NCI-H1417 (cell line): Measurements from ENCODE around the gene SLC25A47.

ENCODE experiments used
- DNase-seq, 3 experiments: peaks; one replicate each; lab custom pipeline; 2025; lab: John Stamatoyannopoulos, UW

The SLC25A47 gene

DNA sequence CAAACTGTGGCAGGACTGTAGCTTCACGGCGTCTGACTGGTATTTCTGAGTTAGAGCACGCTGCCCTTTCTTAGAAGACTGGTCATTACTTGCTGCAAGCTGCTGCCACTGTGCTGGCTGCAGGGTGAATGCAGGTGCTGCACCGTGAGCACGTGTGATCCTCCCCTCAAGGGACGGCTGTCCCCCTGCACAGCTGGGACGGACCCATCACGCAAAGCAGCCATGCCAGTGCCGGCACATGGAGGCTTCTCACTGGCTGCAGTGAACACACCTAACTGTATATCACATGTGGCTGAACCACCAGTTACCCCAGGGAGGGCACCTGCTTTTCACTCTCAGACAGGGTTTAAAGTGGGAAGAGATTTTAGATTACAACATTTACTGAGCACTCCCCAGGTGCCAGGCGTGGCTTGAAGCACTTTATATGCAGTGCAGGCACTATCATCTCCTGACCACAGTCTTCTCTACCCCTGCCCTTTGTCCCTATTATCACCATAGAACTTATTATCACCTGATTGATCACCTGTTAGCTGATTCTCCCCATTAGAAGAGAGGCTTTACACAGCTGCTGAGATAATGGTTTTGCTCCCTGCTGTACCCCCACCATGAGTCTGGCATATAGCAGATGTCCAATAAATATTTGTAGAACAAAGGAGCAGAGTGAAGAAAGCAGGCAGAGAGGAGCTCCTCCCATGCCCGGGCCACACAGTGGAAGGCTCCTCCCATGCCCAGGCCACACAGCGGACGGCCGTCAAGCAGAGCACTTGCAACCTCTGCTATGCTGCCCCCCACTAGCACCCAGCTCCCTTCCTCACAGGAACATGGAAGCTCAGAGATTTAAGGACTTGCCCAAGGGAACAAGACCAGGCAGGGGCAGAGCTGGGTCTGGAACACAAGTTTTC lies 25.9 kb downstream of the SLC25A47 start:
- peak; percentile 80 to 94 (median 89) for DNase-seq

- no peak for DNase-seq
Measured at GRCh38 chr14:100350276-100350926, 27.3 kb downstream of the SLC25A47 start.

DNA sequence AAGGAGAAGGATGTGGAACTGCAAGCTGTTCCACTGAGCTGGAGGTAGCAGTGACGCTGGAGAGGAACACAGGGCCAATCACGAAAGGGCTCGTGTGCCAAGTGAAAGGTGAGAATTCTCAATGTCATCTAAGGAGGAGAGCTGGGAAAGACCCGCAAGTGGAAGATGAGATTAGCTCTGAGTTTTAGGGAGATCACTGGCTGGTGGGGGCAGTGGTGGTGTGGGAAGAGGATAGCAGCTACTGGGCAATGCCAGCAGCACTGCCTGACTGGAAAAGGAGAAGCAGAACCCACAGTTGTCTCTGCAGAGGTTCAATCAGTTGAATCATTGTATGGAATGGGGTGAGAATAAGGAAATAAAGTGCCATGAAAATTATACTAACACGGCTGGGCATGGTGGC lies 27.8 kb downstream of the SLC25A47 start:
- DNase-seq, result no peak

DNA sequence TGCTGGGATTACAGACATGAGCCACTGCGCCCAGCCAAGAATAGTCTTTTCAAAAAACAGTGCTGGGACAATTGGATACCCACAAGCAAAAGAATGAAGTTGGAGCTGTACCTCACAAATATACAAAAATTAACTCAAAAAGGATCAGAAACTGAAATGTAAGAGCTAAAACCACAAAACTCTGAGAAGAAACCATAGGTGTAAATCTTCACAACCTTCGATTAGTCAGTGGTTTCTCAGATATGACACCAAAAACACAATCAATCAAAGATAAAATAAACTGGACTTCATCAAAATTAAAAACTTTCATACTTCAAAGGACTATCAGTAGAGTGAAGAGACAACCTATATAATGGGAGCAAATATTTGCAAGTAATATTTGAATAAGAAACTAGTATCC lies 35.3 kb downstream of the SLC25A47 start:
- no peak for DNase-seq

GRCh38 chr14:100359111-100359510 lies 36.0 kb downstream of the SLC25A47 start:
- DNase-seq, result no peak

GRCh38 chr14:100359881-100360280 lies 36.7 kb downstream of the SLC25A47 start:
- no peak for DNase-seq

DNA sequence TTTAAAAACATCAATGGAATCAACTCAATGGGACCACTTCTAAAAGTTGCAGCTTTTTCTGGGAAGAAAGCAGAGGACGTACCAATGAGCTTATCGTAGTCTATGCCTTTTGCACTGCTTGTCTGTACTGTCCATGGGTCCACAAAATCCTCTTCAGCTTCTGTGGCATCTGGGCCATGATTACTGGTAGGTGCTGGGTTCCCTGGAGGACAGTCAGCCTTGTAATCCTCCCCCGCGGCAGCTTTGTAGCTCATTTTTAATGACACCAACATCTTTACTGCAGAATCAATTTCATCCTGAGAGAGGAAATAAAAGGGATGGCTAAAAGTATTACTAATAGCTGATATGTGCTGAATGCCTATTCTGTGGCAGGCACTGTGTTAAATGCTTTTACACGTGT lies 38.5 kb downstream of the SLC25A47 start:
- DNase-seq, result no peak

GRCh38 chr14:100362311-100362927 lies 39.3 kb downstream of the SLC25A47 start:
- DNase-seq, result peak in 2 of 3 experiments; percentile 42 to 82

DNA sequence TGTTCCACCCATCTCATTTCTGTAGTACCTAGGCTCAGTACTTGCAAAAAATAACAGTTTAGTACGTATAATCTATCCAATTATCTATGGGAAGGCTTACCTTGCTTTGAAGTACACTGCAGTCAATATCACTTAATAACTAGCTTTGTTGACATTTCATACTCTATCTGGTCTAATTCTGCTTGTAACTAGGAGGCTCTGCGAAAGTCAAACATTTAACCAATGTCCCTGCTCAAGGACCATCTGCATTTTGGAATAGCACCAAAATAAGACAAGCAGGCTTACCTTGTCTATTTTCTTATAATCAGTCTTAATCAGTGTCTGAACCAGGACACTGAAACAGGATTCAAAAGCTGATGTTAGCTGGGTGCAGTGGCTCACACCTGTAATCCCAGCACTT lies 39.9 kb downstream of the SLC25A47 start:
- DNase-seq, result peak in 2 of 3 experiments; percentile 51 to 82

DNA sequence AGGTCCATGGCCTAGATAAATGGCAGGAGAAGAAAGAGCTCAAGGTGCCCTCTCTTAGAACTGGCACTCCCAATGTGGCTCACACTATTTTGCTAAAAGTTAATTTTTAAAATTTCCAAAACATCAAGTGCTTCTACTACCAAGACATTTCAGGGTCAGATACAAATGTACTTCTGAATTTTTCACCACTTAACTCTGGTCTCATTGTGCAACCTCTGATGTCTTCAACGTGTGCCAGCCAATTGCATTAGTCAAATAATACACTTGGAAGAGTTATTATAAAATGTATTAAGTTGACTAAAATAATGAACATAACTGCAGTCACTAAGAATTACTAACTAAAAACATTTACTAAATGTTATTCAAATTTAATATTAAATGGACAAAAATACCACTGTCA lies 41.3 kb downstream of the SLC25A47 start:
- DNase-seq, result no peak

DNA sequence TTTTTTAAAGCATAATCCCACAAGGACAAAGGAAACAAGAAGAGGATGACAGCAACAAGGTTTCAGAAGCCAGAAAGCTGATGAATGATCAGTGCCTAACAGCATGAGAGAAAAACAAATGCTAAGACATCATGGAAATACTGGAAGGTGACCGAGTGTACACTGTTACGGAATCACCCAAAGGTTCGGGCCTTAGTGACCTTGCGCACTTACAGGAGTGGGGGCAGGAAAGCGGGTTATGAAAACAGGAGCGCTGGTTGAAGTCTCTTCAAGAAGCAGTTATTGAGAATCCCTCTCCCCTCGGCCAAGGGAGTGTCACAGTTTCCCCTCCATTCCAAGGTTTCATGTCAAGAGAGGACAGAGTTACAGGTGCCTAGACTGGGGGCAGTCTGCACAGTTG lies 42.6 kb downstream of the SLC25A47 start:
- no peak for DNase-seq

GRCh38 chr14:100369019-100369418 lies 45.9 kb downstream of the SLC25A47 start:
- no peak for DNase-seq

GRCh38 chr14:100370003-100370402 lies 46.9 kb downstream of the SLC25A47 start:
- no peak for DNase-seq

GRCh38 chr14:100371773-100372172 lies 48.6 kb downstream of the SLC25A47 start:
- no peak for DNase-seq

DNA sequence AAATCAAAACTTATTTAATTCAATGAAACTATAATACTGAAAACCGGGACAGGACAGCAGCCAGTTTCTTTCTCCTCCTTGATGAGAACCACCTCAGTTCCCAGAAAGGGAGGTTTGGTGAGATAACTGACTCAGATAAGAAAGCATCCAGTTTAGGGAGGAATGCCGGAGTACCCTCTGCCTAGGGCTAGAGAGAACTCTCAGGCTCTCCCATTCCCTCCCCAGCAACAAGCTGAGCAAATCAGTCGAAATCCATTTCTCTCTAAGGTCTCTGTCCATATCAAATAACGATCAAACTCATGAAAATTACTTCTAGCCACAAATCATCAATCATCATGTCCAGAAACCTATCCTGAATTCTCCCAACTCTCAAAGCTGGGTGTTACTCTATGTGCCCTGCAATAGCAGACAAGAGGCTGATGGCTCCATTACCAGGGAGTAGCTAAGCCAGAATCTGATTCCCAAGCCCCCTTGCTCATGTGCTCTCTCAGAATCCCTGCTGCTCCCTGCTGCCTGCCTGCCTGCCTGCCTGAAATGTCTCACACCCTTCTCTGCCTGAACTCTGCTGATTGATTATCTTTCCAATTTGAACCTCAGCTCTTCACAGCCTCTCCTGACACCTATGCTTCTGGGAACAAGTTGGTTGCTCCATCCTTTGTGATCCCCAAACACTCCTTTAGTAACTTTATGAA lies 49.4 kb downstream of the SLC25A47 start:
- no peak for DNase-seq

DNA sequence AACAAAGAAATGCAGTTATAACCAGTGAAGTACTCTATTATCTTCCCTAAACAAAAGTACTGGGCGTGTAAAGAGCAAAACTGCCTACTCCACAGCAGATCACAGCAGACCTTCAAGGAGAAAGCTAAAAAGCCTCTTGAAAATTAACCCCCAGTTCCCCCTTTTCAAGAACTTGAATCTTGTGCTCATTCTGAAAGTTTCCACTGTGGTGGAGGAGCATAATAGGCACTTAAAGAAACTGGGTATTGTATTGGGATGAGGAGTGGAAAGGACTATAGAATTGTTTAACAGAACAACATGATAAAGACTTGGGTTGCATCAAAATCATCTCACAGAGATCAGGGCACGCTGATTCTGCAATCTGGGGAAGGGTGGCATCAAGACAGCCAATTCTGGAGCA lies 51.1 kb downstream of the SLC25A47 start:
- no peak for DNase-seq

- no peak for DNase-seq
Measured at GRCh38 chr14:100374876-100375265, 51.7 kb downstream of the SLC25A47 start.

GRCh38 chr14:100375266-100375962 lies 52.3 kb downstream of the SLC25A47 start:
- DNase-seq, result peak in 2 of 3 experiments; percentile 70 to 84

- DNase-seq, result peak; percentile 97 to 99 (median 97)
Measured at GRCh38 chr14:100375963-100376735, 53.0 kb downstream of the SLC25A47 start, which contains the start of gene WDR25. WDR25 (plus strand) TSS chr14:100376485.

- DNase-seq, result peak in 1 of 3 experiments; percentile 43
Measured at GRCh38 chr14:100376751-100377171, 53.6 kb downstream of the SLC25A47 start.
